Forelimb muscle (tissue), 1 donor: ENCODE results near the gene APOA4. TPM values are rescaled to one million over a fixed set of nuclear protein-coding genes. Genes with fewer than 3 reads are reported as not detected.
"Not testable (repeated sequence)": the region's sequence is repeated elsewhere in the genome, so short reads cannot be mapped to it uniquely, and the experiment has no call there.

Experiments used
- DNase-seq: peaks from one replicate; pipeline ENCODE4 v3.0.0-alpha.2; 2013; ENCODE audit warnings: low read depth
- polyA plus RNA-seq: library from polyadenylated mRNA; unstranded; fragments of 120-200 nt; gene quantifications from one replicate; pipeline ENCODE4 v1.2.1, GENCODE V29; 2013; ENCODE audit not compliant: insufficient read length

The APOA4 gene
- polyA plus RNA-seq, 1 donor: not detected

DNA sequence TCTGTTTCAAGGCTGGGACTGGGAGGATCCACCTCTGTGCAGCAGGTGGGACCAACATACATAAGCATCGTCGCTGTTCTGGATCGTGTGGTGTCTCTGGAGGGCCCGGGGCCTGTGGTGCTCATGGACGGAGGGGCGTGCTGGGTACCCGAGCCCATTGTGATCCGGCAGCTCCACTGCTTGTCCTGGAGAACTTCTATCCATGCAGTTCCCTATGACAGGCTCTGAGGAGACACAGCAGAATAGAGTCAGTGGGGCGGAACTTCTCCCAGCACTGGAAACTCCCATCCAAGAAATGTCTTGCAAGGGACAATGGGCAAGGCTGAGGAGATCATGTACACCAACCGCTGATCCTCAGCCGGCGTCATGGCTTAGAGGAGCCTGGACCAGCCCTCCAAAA is 26.0 kb upstream of the APOA4 start:
- DNase-seq: no peak

DNA sequence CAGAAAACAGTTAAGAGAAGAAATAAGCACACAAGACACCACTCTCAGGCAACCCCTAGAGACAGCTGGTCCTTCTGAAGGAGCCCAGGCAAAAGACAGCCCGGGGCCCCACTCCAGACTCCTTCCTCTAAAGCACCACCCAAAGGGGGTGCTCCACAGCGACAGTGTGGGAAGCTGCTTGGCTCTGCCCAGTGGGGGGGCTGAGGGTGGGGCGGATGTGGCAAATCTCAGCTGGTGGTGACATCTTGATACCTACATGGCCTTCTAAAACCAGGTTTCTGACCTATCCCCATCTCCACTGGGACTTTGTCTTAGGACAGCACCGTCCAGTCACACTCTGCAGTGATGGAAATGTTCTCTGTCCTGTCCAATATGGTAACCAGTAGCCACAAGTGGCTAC is 24.5 kb upstream of the APOA4 start:
- DNase-seq: no peak

DNA sequence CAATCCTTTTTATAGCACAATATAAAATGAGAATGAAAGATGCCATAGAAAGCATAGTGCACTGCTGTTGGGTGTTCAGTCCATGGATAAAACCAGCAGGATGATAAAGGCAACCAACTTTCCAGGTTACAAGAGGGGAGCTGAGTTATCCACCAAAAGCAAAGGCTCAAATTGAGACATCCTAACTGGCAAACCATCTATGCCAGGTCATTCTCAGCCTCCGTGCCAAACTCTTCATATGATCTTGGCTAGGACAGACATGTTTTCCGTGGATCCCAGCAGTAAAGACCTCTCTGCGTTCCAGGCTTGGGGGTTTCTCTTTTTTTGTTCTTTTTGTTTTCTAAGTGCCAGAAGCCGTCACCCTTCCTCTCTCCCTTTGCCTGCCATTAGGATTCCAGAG is 21.6 kb upstream of the APOA4 start:
- DNase-seq: no peak

DNA sequence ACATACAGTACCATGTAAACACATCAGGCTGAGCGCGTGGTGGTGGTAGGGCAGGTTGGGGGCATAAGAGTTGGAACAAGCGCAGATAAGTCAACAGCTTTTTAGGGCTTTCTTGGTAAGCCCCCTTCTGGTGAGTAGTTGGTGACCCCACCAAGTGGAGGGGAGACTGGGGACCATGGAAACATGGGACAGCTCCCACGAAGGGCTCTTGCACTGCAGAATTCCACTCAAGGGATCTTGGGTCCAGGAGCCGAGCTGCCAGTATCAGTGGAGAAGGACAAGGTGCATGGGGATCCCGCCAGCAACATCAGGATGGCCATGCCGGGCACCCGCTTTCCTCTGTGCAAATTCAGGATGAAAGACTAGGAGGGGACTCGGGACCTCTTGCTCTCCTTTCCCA is 20.6 kb upstream of the APOA4 start:
- DNase-seq: no peak

DNA sequence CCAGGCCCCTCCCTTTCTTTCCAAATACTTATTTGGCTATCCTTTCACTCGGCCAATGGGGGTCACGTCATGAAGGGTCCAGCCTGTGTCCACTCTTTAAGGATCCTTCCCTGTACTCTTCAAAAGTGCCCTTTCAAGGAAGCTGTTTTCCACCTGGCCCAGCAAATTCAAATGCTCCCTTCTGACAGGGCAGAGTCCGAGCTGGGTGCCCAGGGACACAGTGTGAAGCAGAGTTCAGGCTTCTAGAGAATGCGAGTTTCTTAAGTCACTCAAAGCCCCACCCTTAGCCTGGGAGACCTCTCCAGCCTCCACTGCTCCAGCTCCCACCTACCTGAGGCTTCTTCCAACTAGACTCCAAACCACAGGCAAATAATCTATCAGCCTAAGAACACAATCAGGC is 19.8 kb upstream of the APOA4 start:
- no peak for DNase-seq

DNA sequence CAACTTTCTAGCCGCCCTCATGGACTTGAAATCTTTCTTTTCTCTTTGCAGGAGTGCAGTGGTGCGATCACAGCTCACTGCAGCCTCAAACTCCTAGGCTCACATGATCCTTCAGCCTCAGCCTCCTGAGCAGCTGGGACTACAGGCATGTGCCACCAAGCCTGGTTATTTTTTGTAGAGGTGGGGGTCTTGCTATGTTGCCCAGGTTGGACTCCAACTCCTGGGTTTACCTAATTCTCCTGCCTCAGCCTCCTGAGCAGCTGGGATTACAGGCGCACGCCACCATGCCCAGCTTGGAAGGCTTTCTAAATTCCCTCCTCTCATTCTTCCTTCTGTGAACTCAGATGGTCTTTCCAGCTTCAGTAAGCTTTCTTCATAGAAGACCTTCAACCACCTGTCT is 19.0 kb upstream of the APOA4 start:
- no peak for DNase-seq

DNA sequence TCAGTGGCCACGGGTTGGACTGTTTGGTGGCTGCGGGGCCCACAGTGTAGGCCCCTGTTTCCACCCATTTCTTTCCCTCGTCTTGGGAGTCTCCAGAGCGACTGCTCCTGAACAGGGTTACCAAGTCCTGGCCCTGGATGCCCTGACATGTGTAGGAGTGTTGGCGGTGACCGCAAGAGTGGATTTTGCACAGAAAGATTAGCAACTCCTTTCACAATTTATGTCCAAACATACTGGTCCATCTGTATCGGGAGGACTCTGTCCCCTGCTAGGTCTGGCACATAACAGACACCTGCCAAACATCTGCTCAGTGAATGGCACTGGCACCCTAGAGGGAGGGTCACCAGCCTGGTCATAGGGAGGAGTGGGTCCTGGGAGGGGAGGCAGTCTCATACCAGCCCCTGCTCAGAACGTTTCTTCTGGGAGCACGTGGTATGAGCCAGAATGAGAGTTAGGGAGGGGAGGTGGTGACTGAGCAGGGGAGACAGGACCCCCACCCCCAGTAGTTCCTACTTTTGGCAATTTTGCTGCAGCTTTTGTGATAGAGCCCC is 17.7 kb upstream of the APOA4 start:
- DNase-seq: no peak

DNA sequence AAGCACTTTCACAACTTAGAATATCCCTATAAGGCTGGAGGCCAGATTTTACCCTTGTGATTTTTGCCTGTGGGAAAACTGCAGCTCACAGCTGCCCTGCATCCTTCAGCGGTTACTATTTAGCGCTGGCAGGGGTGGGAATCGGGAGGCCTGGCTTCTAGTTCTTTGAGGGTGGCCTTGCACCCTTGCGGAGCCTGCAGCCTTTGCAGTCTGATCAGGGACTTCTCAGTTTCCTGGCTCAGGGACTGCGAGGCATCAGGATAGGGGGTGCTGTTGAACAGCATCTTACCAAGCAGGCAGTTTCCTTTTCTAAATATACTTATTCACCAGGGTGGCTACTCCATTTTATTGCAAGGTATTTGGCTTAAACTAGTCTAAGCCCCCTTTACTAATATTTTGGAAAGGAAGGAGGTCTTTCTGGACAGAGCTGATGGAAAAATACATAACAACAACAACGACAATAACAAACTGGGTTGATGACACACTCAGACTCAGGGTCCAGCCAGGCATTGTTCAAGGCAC is 17.2 kb upstream of the APOA4 start:
- DNase-seq: no peak

DNA sequence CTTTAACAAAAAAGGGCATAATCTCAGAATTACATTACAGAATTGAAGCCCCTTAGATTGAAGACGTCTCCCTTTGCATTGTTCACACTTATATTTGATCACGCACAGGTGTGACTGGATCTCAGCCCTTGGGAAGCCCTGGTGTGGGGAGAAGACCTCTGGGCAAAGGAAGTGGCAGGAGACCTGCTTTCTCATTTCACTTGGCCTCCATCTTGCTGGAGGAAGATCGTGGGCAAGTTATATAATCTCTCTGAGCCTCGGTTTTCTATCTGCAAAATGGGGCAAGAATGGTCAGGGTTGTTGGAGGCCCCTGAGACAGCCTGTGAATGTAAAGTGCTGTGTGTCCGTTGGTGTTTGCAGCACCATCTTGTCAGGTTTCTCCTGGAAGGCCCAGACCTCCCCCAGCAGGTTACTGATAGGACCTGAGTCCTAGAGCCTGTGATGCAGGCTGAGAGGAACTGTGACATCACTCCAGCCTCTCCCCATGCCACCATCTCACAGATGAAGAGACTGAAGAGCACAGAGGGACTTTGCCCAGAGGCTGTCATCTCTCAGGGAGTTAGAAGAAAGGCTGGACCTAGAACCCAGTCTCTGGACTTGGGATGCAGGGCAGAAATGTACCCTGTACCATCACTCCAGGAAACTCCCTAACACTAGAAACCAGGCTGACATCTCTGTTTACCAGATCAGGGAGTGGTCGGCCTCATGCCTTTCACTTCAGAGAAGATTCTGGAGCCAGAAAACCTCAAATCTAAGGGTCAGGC is 15.4 kb upstream of the APOA4 start:
- DNase-seq: no peak

DNA sequence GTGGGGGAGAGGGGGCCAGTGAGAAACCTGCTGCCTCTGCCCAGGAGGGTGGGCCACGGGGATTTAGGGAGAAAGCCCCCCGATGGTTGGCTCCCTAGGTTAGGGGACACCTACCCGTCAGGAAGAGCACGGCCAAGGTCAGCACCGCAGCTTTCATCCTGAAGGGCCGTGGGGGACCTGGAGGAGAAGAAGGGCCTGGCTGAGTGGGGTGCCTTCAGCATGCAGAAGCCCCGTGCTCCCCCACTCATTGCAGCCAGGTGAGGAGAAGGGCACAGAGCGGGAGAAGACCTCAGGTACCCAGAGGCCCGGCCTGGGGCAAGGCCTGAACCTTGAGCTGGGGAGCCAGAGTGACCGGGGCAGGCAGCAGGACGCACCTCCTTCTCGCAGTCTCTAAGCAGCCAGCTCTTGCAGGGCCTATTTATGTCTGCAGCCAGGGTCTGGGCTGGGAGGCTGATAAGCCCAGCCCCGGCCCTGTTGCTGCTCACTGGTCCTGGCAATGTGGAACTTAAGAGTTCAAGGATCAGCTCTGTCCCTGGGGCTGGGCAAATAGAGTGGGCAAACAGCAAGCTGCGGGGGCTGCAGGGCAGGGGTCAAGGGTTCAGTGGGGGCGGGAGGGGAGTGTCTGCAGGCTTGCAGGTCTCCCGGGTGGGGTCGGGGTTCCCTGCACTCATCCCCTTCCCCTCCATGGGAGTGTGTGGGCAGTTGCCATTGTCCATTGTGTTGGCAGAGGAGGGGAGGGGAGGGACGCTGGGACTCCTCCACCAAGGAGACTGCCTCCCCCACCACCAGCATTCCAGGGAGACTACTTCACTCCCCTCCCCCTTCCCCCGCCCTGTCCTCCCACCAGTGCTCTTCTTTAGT is 14.4 kb upstream of the APOA4 start, which contains the start of gene APOA1:
Gene APOA1, minus strand, starts transcription at position 392 of the 861 bp plus-strand sequence. Its CDS starts 235 bp downstream, at position 157.
- DNase-seq: no peak

DNA sequence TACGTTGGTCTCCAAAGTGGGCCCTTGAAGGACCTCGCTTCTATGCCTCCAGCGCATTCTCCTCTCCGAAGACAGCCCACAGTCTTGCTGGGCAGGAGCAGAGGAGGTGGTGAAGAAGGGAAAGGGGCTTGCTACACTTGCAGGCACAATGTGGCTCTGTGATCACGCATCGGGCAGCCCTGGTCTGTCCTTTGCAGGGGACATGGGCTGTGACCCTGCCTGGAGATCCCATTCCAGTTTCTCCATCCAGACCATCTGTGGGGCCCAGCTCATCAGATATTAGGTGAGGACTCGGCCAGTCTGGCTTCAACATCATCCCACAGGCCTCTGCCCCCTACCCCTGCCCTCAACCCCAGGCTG is 13.5 kb upstream of the APOA4 start:
- DNase-seq: no peak

DNA sequence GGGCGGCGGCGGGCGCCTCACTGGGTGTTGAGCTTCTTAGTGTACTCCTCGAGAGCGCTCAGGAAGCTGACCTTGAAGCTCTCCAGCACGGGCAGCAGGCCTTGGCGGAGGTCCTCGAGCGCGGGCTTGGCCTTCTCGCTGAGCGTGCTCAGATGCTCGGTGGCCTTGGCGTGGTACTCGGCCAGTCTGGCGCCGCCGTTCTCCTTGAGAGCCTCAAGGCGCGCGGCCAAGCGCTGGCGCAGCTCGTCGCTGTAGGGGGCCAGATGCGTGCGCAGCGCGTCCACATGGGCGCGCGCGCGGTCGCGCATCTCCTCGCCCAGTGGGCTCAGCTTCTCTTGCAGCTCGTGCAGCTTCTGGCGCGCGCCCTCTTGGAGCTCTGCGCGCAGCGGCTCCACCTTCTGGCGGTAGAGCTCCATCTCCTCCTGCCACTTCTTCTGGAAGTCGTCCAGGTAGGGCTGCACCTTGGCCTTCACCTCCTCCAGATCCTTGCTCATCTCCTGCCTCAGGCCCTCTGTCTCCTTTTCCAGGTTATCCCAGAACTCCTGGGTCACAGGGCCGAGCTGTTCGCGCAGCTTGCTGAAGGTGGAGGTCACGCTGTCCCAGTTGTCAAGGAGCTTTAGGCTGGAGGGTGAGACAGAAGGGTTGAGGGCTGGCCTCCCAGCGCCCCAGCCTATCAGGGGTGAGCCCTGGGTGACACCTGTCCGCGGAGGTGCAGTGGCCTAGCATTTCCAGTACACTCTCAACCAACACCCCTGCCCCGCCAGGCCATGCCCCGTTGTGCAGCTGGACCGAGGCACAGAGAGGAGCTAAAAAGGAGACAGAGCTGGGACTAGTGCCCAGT is 12.9 kb upstream of the APOA4 start:
- peak; percentile 55 for DNase-seq

DNA sequence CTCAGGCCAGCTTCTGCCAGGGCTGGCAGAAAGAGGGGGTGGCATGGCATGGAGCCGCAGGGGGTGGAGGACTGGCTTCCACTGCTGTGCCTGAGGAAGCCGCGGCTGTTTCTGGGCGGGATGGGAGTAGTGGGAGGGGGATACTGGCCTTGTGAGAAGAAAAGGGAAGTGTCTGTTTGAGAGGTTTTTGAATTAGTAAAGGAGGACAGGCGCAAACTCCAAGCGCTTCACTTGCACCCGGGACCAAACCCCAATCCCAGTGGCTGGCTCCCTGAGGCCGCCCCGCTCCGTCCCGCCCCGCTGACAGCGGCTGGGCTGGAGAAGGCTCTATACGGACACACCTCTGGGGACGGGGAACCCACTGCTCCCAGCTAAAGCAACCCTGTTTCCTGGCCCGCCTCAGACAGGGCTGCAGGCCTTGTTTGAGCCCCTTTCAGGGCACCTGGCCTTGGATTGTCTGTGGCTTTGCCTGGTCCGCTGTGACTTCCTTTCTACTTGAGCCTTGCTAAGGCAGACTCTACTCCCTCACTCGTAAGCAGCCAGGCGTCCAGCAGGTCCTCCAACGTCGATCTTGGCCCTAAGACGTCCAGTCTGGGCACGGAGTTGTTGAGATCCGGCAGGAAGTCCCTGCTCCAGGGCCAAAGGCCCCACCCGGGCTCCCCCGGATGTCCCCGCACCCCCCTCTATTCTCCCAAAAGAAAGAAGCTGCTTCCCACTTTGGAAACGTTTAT is 12.1 kb upstream of the APOA4 start:
- DNase-seq: no peak

DNA sequence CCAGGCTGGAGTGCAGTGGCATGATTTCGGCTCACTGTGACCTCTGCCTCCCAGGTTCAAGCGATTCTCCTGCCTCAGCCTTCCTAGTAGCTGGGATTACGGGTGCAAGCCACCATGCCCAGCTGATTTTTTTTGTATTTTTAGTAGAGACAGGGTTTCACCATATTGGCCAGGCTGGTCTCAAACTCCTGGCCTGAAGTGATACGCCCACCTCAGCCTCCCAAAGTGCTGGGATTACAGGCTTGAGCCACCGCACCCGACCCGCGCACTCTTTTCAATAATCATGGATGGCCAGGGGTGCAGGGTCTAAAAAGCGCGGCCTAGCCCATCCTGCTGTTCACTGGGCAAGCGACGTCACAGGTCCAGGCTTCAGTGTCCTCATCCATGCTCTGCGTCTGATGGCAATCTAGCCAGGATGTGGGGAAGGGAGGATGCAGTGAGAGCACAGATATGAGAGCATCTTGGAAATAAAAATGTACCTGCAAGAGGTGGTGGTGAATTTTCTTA is 11.5 kb upstream of the APOA4 start:
- DNase-seq: not testable (repeated sequence)

DNA sequence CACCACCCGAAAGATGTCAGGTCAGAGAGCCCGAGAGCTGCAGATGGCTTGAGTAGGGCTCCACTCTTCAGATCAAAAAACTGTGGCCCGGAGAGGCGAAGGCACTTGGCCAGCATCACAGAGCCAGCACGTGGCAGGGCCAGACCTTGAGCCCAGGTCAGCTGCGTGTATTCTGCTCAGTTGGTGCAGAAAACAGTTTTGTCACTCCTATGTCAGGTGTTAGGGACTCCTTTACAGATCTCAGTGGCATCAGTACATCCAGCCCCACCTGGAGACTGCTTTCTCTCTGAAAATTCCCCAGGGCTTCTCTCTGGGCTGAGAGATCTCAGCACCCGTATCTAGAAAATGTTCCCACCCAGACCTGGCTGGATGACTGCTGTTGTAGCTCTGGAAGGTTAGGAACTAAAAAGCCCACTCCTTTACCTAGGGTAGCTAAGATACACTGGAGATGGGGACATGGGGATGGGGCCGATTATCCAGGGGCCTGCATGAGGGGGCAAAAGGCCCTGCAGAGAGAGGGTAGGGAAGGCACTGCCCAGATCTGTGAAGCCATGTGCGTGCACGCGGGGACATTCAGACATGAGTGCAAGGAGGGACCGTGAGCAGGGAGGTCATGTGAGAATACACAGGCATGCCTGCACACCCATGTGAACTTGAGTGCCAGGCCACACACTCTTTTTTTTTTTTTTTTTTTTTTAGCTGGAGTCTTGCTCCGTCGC is 10.9 kb upstream of the APOA4 start:
- no peak for DNase-seq

DNA sequence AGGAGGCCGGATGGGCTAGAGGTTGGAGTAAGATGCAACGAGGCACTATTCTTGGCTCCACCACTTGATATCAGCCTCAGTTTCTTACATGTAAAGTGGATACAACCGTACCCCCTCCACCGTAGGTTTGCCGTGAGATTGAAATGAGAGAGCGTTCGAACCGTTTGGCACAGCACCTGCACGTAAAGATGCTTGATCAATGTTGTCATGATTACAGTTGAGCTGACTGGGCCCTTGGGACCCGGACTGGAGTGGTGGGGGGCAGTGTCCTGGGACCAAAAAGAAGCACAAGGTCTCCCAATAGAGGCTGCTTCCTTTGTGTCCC is 10.3 kb upstream of the APOA4 start:
- DNase-seq: no peak

DNA sequence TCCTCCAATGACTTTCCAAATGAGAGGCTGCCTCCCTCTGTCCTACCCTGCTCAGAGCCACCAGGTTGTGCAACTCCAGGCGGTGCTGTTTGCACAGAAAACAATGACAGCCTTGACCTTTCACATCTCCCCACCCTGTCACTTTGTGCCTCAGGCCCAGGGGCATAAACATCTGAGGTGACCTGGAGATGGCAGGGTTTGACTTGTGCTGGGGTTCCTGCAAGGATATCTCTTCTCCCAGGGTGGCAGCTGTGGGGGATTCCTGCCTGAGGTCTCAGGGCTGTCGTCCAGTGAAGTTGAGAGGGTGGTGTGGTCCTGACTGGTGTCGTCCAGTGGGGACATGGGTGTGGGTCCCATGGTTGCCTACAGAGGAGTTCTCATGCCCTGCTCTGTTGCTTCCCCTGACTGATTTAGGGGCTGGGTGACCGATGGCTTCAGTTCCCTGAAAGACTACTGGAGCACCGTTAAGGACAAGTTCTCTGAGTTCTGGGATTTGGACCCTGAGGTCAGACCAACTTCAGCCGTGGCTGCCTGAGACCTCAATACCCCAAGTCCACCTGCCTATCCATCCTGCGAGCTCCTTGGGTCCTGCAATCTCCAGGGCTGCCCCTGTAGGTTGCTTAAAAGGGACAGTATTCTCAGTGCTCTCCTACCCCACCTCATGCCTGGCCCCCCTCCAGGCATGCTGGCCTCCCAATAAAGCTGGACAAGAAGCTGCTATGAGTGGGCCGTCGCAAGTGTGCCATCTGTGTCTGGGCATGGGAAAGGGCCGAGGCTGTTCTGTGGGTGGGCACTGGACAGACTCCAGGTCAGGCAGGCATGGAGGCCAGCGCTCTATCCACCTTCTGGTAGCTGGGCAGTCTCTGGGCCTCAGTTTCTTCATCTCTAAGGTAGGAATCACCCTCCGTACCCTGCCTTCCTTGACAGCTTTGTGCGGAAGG is 9.5 kb upstream of the APOA4 start:
- no peak for DNase-seq

DNA sequence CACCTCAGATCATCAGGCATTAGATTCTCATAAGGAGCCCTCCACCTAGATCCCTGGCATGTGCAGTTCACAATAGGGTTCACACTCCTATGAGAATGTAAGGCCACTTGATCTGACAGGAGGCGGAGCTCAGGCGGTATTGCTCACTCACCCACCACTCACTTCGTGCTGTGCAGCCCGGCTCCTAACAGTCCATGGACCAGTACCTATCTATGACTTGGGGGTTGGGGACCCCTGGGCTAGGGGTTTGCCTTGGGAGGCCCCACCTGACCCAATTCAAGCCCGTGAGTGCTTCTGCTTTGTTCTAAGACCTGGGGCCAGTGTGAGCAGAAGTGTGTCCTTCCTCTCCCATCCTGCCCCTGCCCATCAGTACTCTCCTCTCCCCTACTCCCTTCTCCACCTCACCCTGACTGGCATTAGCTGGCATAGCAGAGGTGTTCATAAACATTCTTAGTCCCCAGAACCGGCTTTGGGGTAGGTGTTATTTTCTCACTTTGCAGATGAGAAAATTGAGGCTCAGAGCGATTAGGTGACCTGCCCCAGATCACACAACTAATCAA is 8.8 kb upstream of the APOA4 start:
- no peak for DNase-seq
